HG03571 (cell line): ENCODE data around the gene ZSCAN31.

Experiments used
- ATAC-seq: cut with Tn5 transposase; IDR thresholded peaks from one replicate; pipeline ENCODE4 v1.9.1; 2021; ENCODE audit not compliant: unreplicated experiment

Gene ZSCAN31

DNA sequence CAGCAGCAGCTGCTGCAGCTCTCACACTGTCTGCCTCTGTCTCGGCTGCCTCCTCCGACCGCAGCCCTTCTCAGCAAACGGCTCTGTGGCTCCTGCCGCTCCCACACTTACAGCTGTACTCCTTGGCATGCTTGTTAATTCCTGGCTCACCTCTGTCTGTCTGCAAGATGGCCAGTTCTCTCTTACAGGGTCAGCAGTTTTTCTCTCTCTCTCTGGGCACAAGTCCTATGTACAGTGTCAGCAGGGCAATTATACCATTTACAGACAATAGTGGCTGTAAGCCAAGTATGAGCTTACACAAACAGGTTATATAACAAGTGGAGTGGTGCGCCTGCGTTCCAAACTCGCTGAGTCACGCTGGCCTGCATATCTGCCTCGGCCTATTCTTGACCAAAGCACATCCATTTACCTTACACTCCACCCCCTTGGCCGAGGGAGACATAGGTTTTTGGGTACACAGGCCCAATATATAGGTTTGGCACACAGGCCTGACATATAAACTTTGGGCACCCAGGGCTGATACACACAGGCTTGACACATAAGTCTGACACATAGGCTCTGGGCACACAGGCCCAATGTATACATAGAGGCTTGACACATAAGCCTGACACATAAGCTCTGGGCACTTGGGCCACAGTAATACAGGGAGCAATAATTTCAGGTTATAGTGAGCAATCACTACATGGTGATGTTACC lies 18.2 kb upstream of the ZSCAN31 start:
- ATAC-seq, result no peak

DNA sequence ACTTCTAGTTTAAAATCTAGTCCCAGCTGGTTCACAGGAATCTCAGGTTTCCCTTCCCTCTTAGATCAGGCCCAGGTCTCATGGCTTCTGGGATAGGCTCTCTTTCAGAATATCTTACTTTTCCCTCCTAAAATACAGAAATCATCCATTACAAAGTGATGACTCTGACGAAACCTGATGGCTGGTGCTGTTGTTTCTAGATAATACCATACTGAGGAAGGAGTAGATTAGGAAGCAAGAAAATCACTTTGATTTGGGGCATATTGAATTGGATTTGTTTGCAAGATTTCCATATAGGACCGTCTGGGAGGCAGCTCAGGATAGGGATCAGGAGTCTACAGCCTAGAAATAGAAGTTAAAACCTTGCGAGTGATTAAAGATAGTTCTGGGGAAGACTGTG lies 17.4 kb upstream of the ZSCAN31 start:
- ATAC-seq, result no peak

GRCh38 chr6:28351493-28351925 lies 15.6 kb upstream of the ZSCAN31 start:
- ATAC-seq, result no peak

DNA sequence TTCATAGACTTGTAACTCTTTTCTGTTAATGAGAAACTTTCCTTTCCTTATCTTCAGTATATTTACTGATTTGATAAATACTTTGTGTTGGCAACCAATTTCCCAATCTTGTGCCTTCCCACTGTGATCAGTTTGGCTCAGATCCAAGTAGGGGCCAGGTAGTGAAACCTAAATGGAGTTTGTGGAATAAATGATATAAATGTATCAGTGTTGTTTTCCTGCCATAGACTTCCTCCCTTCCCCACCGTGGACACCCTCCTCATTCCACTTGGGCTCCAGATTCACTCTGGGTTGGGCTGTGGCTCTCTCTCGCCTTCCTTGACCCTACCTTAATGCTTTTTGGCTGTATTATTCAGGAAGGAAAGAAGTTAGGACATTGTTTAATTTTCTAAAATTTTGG lies 15.1 kb upstream of the ZSCAN31 start:
- no peak for ATAC-seq

DNA sequence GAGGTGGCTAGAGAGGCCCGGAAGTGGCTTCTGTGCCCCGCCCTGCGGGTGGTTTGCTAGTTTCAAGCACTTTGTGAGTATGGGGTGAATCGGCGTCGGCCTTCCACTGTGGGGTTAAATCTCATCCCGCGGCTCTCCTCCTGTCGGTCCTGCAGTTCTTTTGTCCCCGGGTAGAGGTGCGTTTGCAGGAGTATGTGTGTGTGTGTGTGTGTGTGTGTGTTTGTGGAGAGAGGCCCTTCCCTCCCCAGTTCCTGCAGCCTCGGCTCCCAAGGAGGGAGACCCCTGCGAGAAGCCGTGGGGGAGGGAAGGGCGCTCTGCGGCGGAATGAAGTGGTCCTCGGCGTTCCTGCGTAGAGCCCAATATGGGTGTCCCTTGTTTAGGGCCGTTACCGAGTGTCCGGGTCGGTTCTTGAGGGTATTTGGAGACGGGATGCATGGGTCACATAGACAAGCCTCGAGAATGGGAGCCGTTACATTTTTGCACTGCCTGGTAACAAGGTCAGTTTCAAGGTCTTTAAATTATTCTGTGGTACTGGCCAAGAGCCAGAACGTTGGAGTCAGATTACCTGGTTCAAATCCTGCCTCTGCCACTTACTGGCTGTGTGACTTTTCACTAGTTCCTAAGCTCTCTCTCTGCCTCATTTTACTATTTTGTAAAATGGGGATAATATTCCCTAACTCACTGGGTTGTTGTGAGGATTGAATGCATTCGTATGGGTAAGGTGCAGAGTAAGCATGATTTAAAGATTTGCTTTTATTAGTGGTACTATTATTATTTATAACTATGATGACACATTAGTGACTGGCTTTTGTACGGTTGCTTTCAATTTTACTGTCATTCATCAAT lies 14.2 kb upstream of the ZSCAN31 start, which contains the start of gene ZKSCAN3:
ZKSCAN3 (plus strand) TSS at position 56 of the 846 bp plus-strand sequence. CDS start 9,640 bp downstream, outside the sequence.
- ATAC-seq, result peak; percentile 96

DNA sequence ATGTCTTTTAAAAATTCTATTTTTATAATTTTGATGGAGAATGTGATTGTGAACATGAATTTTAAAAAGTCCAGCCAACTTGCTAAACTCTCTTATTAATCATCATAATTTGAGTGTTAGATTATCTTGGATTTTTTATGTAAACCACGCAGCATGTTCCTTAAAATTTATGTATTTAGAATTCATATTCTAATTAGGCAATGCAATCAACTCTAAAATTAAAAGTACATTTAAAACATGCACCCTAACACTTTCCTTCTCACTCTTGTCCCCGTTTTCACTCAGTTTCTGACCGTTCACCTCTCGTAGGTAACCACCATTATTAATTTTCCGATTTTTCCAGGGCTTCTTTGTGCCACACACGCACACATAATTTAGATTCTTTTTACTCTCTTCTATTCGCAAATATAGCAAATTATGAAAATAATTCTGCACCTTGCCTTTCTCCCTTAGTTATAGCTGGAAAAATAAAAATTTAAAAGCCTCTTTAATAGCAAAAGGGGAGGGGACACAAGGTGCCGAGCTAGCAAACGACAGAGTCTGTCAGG lies 13.5 kb upstream of the ZSCAN31 start:
- no peak for ATAC-seq

- ATAC-seq, result no peak
Observed at GRCh38 chr6:28347119-28347518, 11.2 kb upstream of the ZSCAN31 start.

- ATAC-seq, result no peak
Observed at GRCh38 chr6:28345201-28345600, 9.3 kb upstream of the ZSCAN31 start.

DNA sequence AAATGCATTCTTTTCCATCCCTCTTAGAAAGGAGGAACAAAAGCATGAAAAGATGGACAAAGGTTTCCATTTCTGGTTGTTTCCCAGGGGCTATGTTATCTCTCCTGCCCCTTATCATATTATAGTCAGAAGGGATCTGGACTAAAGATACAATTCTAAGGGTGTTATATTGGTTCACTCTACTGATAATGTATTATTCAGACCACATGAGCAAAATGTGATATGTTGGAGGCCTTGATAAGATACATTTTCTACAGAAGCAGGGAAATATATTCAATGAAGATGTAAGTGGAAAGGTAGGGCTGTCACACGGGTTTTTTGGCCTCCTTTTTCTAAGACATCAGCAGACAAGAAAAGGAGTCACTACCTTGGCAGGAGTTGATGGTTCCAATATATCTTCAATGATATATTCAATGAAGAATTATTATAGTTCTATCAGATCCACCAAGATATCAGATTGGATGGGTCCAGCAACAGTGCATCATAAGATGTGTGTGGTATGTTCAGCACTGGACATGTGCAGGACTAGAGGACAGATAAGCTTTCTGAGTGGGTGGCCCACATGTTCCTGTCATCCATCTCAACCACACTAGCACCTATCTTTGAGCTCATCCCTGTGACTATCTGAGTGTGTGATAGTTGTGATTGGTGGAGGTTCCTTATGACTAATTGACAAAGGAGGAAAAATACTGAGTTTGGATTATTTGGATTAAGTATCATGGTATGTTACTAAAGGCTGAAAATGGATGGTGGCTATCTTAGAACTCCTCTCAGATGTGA lies 8.1 kb upstream of the ZSCAN31 start:
- ATAC-seq, result no peak

DNA sequence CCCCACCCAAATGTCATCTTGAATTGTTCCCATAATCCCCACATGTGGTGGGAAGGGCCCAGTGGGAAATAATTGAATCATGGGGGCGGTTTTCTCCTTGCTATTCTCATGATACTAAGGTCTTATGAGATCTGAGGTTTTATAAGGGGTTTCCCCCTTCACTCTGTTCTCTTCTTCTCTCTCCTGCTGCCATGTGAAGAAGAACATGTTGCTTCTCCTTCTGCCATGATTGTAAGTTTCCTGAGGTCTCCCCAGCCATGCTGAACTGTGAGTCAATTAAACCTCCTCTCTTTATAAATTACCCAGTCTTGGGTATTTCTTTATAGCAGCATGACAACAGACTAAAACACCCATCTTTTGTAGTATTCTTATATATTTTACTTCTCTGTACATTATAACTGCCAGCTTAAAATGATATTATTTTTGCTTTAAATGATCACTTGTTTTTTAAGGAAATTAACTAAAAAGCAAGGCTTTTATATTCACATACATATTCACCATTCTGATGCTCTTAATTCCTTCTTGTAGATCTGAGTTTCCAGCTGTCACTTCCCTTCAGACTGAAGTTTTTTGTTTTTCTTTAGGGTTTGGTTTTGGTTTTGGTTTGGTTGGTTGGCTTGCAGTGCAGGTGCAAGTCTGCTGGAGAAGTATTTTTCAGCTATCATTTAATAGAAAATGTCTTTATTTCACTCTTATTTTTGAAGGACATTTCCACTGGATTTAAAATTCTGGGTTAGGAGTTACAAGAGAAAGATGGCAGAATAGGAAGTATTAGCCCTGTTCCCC lies 4.6 kb upstream of the ZSCAN31 start:
- no peak for ATAC-seq

- no peak for ATAC-seq
Observed at GRCh38 chr6:28337121-28337520, 1.2 kb upstream of the ZSCAN31 start.

DNA sequence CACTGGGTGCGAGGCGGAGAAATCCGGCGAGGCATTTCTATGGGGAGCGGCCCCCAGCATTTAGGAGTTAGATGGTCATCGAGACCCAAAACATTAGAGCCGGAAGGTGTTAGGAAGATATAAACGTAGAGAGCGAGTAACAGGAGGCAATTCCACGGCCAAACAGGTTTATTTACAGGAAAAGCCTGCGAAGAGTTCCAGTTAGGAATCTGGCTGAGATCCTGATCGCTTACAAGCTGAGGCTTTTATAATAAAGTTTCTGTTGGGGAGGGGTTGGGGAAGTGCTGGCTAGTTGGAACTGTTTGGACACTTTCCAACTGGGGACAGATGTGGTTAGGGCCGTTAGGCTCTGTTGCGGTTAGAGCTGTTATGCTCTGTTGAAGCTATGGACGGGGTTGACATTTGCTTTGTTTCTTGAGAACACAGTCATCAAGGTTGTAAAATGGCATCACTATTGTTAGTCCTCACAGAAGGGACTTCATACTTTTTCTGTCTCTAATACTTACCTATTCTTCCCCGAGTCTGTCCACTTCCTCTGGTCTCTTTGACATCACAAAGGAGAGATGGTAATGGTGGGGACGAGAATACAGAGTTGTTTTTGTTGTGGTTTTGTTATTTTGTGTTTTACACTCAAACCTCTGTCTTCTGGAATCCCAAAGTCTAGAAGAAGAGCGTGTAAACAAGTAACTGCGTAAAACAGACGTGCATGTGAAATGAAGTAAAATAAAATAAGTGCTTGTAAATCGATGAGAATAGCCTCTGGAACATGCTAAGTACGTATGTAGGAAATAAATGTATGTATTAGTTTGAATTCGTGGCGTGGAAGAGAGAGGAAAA lies 554 bp upstream of the ZSCAN31 start:
- peak; percentile 44 for ATAC-seq

DNA sequence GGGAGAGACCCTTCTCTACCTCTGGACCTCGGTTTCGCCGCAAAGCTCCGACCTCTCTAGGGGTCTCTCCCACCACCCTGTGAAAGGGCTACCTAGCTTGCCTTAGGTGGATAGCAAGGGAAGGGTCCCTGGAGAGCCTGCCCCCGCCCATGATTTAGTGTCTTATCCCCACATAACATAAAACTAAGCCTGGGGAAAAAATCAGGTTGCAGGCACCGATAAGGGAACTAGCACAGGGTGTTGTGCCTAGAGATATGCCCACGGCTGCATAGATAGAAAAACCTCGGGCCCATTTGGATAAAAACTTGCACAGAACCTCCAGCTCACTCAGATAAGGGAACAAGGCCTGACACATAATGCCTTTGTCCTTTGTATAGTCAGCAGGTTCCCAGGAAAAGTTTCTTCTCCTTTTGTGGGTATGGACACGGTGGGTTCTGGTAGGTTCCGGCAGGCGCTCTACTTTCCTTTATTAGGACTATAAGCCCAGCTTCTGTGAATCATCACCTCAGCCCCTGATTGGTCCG lies 846 bp downstream of the ZSCAN31 start:
- ATAC-seq, result no peak

DNA sequence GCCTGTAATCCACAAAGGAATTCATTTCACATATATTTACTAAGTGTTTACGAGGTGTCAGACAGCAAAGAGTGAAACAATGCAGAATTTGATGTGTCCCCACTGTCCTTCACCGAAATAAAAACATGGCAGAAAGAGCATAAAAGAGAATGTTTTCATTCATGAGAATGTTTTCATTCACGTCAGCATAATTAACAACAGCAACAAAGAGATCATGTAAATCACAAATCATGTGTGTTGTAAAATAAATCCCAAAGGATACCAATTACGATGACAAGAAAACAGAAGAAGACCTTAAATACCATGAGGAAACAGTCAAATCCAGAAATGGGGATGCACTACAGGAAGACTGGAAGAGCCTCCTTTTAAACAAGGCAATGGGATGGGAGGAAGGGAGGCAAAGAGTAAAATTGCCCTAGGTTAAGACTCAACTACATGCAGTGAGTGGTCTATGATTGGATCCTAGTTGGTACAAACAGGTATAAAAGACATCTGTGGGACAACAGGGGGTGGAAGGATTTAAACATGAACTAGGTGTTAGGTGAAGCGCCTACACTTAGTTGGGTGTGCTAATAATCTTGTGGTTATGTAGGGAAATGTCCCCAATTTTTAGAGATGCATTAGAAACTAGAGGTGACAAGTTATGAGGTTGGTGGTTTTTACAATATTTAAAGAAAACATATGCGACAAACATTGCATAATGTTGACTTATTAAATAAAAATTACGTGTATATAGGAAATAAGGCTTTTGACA lies 1.5 kb downstream of the ZSCAN31 start:
- ATAC-seq, result no peak

GRCh38 chr6:28333599-28334018 lies 2.3 kb downstream of the ZSCAN31 start:
- no peak for ATAC-seq

DNA sequence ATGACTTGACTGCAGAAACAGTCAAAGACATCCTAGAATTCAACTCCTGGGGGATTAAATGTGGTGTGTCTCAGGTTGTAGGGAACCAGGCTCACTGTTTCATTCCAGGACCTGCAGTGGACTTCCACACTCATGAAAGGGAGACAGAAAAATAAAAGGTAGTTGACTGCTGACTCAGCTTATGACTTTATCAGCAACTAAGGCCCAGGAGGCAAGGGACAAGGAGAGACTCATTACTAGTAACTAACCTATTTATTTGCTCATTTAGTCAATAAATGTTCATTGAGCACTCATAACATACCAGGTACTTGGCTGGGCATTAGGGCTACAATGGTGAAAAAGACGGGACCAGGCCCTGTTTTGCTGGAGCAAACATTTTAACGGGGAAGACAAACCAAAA lies 2.9 kb downstream of the ZSCAN31 start:
- ATAC-seq, result no peak

DNA sequence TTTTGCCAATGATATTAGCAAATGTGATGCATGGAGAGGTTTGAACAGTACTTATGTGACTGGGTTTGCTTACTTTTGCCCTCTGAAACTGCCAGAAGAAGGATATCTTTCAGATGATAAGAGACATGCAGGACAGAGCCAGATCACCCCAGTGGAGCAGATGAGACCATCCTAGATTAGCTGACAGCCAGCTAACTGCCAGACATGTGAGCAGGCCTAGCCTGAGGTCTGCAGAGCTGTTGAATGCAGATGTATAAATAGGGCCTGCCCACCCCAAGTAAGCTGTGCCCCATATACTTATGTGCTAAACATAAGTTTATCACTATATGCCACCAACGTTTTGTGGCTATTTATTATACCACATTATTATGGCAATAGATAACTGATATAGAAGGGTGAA lies 5.9 kb downstream of the ZSCAN31 start:
- no peak for ATAC-seq

- no peak for ATAC-seq
Observed at GRCh38 chr6:28326371-28326948, 9.5 kb downstream of the ZSCAN31 start.
